HEK293 (cell line): ENCODE data around the gene ZNF22.
A peak's percentile ranks its signal among the peaks of the same experiment; 100 is the strongest.

ENCODE experiments used
- CTCF ChIA-PET: fragments of 350-600 bp; formaldehyde crosslinking; extraction: SDS; loops from one replicate; lab custom pipeline; 2021; ENCODE audit warnings: antibody characterized with exemption; lab: Yijun Ruan, JAX
- POLR2A ChIA-PET: fragments of 300-600 bp; formaldehyde crosslinking; extraction: SDS; loops from one replicate; lab custom pipeline; 2020; ENCODE audit warnings: antibody characterized with exemption, inconsistent platforms; lab: Yijun Ruan, JAX
- H3K27ac ChIP-seq: fragments of 200-500 bp; sonication (Bioruptor generic); 2 replicates; pipeline ENCODE4 v1.5.1; 2014; ENCODE audit warnings: low read depth, low read length, control low read depth, inconsistent platforms; ENCODE audit errors: extremely low read depth
- H3K36me3 ChIP-seq, 2 experiments: fragments of 200-500 bp in 1 of 2; sonication (Bioruptor generic) in 1 of 2; 1 replicate in 1 of 2; 2 replicates in 1 of 2; pipeline ENCODE4 v1.5.1; 2014 to 2017; ENCODE audit warnings: inconsistent platforms in 2 of 2, low read length in 2 of 2; ENCODE audit not compliant: control insufficient read depth in 2 of 2, insufficient read depth in 1 of 2
- H3K4me1 ChIP-seq: fragments of 200-500 bp; sonication (Bioruptor generic); 2 replicates; pipeline ENCODE4 v1.5.1; 2014; ENCODE audit warnings: mild to moderate bottlenecking, low read length, inconsistent platforms; ENCODE audit not compliant: control insufficient read depth, insufficient read depth
- H3K4me3 ChIP-seq: 2 replicates; pipeline ENCODE4 v1.5.1; 2011; ENCODE audit warnings: low read depth, mild to moderate bottlenecking, control low read depth, low read length, moderate library complexity
- H3K9me3 ChIP-seq: fragments of 200-500 bp; sonication (Bioruptor generic); 2 replicates; pipeline ENCODE4 v1.5.1; 2014; ENCODE audit warnings: low read depth, low read length, inconsistent platforms; ENCODE audit not compliant: control insufficient read depth, insufficient read depth
- BCL11A ChIP-seq: fragments of 450-650 bp; formaldehyde crosslinking; IDR thresholded peaks from 2 replicates; pipeline ENCODE4 v1.5.1; 2016; ENCODE audit warnings: low read depth, missing biosample characterization, missing genetic modification characterization
- FEZF1 ChIP-seq: fragments of 450-650 bp; formaldehyde crosslinking; IDR thresholded peaks from 2 replicates; pipeline ENCODE4 v1.5.1; 2016; ENCODE audit warnings: missing biosample characterization, missing genetic modification characterization
- HOXA7 ChIP-seq: sonication (generic); formaldehyde crosslinking; IDR thresholded peaks from 2 replicates; pipeline ENCODE4 v1.8.1; 2022; ENCODE audit warnings: missing genetic modification reagents, borderline replicate concordance
- HOXD13 ChIP-seq: sonication (generic); formaldehyde crosslinking; IDR thresholded peaks from 2 replicates; pipeline ENCODE4 v1.8.0; 2022; ENCODE audit warnings: missing genetic modification reagents, borderline replicate concordance
- SCRT1 ChIP-seq: fragments of 450-650 bp; formaldehyde crosslinking; IDR thresholded peaks from 2 replicates; pipeline ENCODE4 v1.5.1; 2016; ENCODE audit warnings: missing biosample characterization, missing genetic modification characterization, borderline replicate concordance
- ZNF114 ChIP-seq: fragments of 450-650 bp; formaldehyde crosslinking; IDR thresholded peaks from 2 replicates; pipeline ENCODE4 v1.5.0; 2017; ENCODE audit warnings: missing biosample characterization, missing genetic modification characterization
- ZNF121 ChIP-seq: fragments of 450-650 bp; formaldehyde crosslinking; IDR thresholded peaks from 2 replicates; pipeline ENCODE4 v1.5.1; 2016; ENCODE audit warnings: missing biosample characterization, missing genetic modification characterization
- ZNF174 ChIP-seq: fragments of 450-650 bp; formaldehyde crosslinking; IDR thresholded peaks from 2 replicates; pipeline ENCODE4 v1.5.0; 2017; ENCODE audit warnings: missing biosample characterization, mild to moderate bottlenecking, missing genetic modification characterization
- ZNF184 ChIP-seq: fragments of 450-650 bp; IDR thresholded peaks from 2 replicates; pipeline ENCODE4 v1.5.1; 2018; ENCODE audit warnings: missing biosample characterization, mild to moderate bottlenecking, missing genetic modification characterization
- ZNF2 ChIP-seq: fragments of 450-650 bp; formaldehyde crosslinking; IDR thresholded peaks from 2 replicates; pipeline ENCODE4 v1.5.1; 2016; ENCODE audit warnings: missing biosample characterization, missing genetic modification characterization
- ZNF366 ChIP-seq: fragments of 450-650 bp; formaldehyde crosslinking; conservative IDR thresholded peaks from 2 replicates; pipeline ENCODE4 v1.5.1; 2016; ENCODE audit warnings: missing biosample characterization, missing genetic modification characterization
- ZNF548 ChIP-seq: fragments of 450-650 bp; formaldehyde crosslinking; IDR thresholded peaks from 2 replicates; pipeline ENCODE4 v1.5.1; 2016; ENCODE audit warnings: missing biosample characterization, missing genetic modification characterization
- ZNF549 ChIP-seq: fragments of 450-650 bp; IDR thresholded peaks from 2 replicates; pipeline ENCODE4 v1.5.1; 2018; ENCODE audit warnings: missing biosample characterization, missing genetic modification characterization, mild to moderate bottlenecking, inconsistent platforms, moderate library complexity
- ZNF561 ChIP-seq: fragments of 450-650 bp; IDR thresholded peaks from 2 replicates; pipeline ENCODE4 v1.5.1; 2018; ENCODE audit warnings: missing biosample characterization, missing genetic modification characterization, borderline replicate concordance
- ZNF600 ChIP-seq: fragments of 450-650 bp; formaldehyde crosslinking; IDR thresholded peaks from 2 replicates; pipeline ENCODE4 v1.5.1; 2016; ENCODE audit warnings: missing biosample characterization, missing genetic modification characterization
- ZNF624 ChIP-seq: fragments of 450-650 bp; formaldehyde crosslinking; IDR thresholded peaks from 2 replicates; pipeline ENCODE4 v1.5.1; 2017; ENCODE audit warnings: missing biosample characterization, missing genetic modification characterization
- ZNF768 ChIP-seq: fragments of 450-650 bp; formaldehyde crosslinking; IDR thresholded peaks from 2 replicates; pipeline ENCODE4 v1.5.1; 2018; ENCODE audit warnings: missing biosample characterization, mild to moderate bottlenecking, missing genetic modification characterization
- ZSCAN30 ChIP-seq: fragments of 450-650 bp; IDR thresholded peaks from 2 replicates; pipeline ENCODE4 v1.5.1; 2018; ENCODE audit warnings: missing biosample characterization, mild to moderate bottlenecking, missing genetic modification characterization, moderate library complexity
- TF ChIP-seq, protein P1 (sequence below): fragments of 450-650 bp; formaldehyde crosslinking; IDR thresholded peaks from 2 replicates; pipeline ENCODE4 v1.5.1; 2016; ENCODE audit warnings: missing biosample characterization, missing genetic modification characterization
- TF ChIP-seq, protein P2 (sequence below): fragments of 450-650 bp; formaldehyde crosslinking; IDR thresholded peaks from 2 replicates; pipeline ENCODE4 v1.5.1; 2017; ENCODE audit warnings: missing biosample characterization, missing genetic modification characterization

The ZNF22 gene

DNA sequence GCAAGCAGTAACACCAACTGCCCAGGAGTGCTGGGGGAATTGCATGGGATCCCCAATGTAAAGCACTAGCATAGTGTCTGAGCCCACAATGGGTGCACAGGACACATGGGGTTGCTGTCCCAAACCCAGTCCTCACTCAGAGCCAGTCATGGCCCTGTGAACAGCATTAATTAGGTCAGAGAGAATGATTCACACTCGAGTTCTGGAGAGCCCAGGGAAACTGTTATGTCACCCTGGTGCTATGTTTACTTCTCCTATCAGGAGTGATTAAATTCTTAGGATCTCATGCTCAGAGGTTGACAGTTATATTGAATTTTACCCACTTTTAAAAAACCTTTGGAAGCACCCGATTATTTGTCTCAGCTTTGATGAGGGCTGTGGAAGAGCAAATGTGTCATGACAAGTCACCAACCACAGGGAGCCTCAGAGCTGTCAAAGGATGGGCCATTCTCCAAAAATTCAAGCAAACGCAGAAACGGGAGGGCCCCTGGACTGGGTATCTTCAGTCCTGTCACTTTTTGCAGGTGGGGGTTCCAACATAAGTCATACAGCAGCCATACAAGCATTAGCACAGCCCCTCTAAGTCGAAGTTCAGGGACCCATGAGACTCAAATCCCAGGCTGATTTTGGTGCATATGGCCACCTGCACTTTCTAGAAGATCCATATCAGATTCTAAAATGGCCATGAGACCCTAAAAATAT, 42.4 kb upstream of the ZNF22 start (continued):
- TF ChIP-seq ZNF366 (tag by site-specific recombination) (0 out of 2 replicates have a peak, but pooled peaks have one; percentile 23), BCL11A (tag by site-specific recombination) (no peak), ZNF114 (tag by site-specific recombination) (no peak), ZNF184 (tag by site-specific recombination) (no peak), FEZF1 (tag by site-specific recombination) (no peak), HOXA7 (no peak), ZNF561 (tag by site-specific recombination) (no peak), ZNF624 (tag by site-specific recombination) (no peak)
- TF ChIP-seq, protein P1, sequence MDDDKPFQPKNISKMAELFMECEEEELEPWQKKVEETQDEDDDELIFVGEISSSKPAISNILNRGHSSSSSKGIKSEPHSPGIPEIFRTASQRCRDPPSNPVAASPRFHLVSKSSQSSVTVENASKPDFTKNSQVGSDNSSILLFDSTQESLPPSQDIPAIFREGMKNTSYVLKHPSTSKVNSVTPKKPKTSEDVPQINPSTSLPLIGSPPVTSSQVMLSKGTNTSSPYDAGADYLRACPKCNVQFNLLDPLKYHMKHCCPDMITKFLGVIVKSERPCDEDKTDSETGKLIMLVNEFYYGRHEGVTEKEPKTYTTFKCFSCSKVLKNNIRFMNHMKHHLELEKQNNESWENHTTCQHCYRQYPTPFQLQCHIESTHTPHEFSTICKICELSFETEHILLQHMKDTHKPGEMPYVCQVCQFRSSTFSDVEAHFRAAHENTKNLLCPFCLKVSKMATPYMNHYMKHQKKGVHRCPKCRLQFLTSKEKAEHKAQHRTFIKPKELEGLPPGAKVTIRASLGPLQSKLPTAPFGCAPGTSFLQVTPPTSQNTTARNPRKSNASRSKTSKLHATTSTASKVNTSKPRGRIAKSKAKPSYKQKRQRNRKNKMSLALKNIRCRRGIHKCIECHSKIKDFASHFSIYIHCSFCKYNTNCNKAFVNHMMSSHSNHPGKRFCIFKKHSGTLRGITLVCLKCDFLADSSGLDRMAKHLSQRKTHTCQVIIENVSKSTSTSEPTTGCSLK (tag by site-specific recombination) = no peak

DNA sequence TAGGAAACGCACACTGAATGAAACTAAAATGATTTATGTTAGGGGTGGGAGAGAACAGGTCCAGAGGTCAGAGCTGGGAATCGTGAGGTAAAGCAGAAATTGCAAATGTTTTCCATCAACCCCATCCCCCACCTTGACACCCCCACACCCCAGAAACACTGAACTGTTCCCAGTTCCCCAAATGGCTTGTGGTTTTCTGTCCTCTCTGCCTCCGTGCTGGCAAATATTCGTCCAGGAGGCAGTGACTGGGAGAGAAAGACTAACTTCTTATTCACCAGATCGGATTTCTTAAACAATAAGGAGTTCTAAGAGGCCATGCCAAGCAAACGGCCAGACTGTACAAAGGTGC, 41.9 kb upstream of the ZNF22 start:
- H3K9me3 ChIP-seq = no peaks in the 10 kb centered on the region
- CTCF ChIA-PET = interaction anchor here (1.5 kb wide), 1 partner anchor 15 kb away, joined by 4 read pairs; no protein-coding TSS in a partner anchor
- POLR2A ChIA-PET = interaction anchor here (1.0 to 1.2 kb wide), 3 partner anchors 9 to 20 kb away, joined by 3 to 4 read pairs (median 3); partner anchors contain the start of gene DEPP1
- H3K4me1 ChIP-seq = peaks cover 2% of the 10 kb centered on the region; the same call in 1 of the 2 replicates
- peak overlapping the region; percentile 61; the same call in 1 of the 2 replicates for H3K27ac ChIP-seq
- TF ChIP-seq ZNF121 (no peak), ZNF548 (tag by site-specific recombination) (no peak), HOXA7 (no peak), ZSCAN30 (no peak), ZNF549 (tag by site-specific recombination) (no peak), ZNF600 (tag by site-specific recombination) (no peak), ZNF2 (tag by site-specific recombination) (no peak), HOXD13 (CRISPR knock-in tag) (no peak), ZNF174 (tag by site-specific recombination) (no peak), ZNF768 (tag by site-specific recombination) (no peak), SCRT1 (tag by site-specific recombination) (no peak)
- TF ChIP-seq, protein P2, sequence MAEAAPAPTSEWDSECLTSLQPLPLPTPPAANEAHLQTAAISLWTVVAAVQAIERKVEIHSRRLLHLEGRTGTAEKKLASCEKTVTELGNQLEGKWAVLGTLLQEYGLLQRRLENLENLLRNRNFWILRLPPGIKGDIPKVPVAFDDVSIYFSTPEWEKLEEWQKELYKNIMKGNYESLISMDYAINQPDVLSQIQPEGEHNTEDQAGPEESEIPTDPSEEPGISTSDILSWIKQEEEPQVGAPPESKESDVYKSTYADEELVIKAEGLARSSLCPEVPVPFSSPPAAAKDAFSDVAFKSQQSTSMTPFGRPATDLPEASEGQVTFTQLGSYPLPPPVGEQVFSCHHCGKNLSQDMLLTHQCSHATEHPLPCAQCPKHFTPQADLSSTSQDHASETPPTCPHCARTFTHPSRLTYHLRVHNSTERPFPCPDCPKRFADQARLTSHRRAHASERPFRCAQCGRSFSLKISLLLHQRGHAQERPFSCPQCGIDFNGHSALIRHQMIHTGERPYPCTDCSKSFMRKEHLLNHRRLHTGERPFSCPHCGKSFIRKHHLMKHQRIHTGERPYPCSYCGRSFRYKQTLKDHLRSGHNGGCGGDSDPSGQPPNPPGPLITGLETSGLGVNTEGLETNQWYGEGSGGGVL (tag by site-specific recombination) = no peak
- TF ChIP-seq, all 188 proteins: peak for 0
- H3K4me3 ChIP-seq = peak overlapping the region; percentile 69
- no peaks in the 10 kb centered on the region for H3K36me3 ChIP-seq
